Measurements from ENCODE around the gene USF2. TPM values are rescaled to one million over a fixed set of nuclear protein-coding genes. Genes with fewer than 3 reads are reported as not detected.

The USF2 gene
- total RNA-seq, 1 experiment from 2014 or later = 121 TPM

- no TSS peak for BruUV-seq (replicated peaks)
- Histone ChIP-seq H3K27ac (ENCODE audit: low read length) (no peak overlapping the region), H3K27me3 (ENCODE audit: control insufficient read depth, insufficient read depth, low read length) (peaks cover 2% of the 10 kb centered on the region; the same call in 1 of the 2 replicates), H3K36me3 (ENCODE audit: control insufficient read depth, insufficient read depth, low read length) (no peaks in the 10 kb centered on the region), H3K4me3 (ENCODE audit: low read depth in 2 of 2, low read length in 2 of 2) (no peak overlapping the region), H3K9me3 (ENCODE audit: control insufficient read depth, insufficient read depth, low read depth, low read length) (no peaks in the 10 kb centered on the region), H3K4me1 (ENCODE audit: control insufficient read depth, insufficient read depth, low read length) (no peaks in the 10 kb centered on the region)
- in situ Hi-C loops (cut with HindIII; ENCODE audit: low pct_unique_long_range_greater_than_20kb, low sequenced_read_pairs) = no loop called here
- ChIA-PET POLR2A (no interaction called here), CTCF (no interaction called here)
- ATAC-seq (no peak), DNase-seq (ENCODE audit: low read depth, low spot score) (no peak)
- intact Hi-C loops (cut with micrococcal nuclease; ENCODE audit: unreplicated experiment) = no loop called here
- TF ChIP-seq SIN3A (IDR thresholded peaks at IDR 0.05; ENCODE audit: borderline replicate concordance, insufficient read depth, low read depth, low read length) (no peak), REST (IDR thresholded peaks at IDR 0.05; ENCODE audit: insufficient read depth in 1 of 2, low read depth in 2 of 2, low read length in 1 of 2) (no peak), CTCF (IDR thresholded peaks at IDR 0.05) (no peak), POLR2AphosphoS5 (IDR thresholded peaks at IDR 0.05; ENCODE audit: low read depth, low read length) (no peak), TCF7L2 (IDR thresholded peaks at IDR 0.05; ENCODE audit: low read depth, low read length) (no peak)
Measured at GRCh38 chr19:35229601-35230000, 39.2 kb upstream of the USF2 start.

- CTCF ChIA-PET = interaction anchor here (0.7 kb wide), 1 partner anchor 206 kb away, joined by 4 read pairs; no protein-coding TSS in a partner anchor
- intact Hi-C loops (cut with micrococcal nuclease; ENCODE audit: unreplicated experiment) (no loop called here), in situ Hi-C loops (cut with HindIII; ENCODE audit: low pct_unique_long_range_greater_than_20kb, low sequenced_read_pairs) (no loop called here)
- DNase-seq (ENCODE audit: low read depth, low spot score) = no peak
- no peak overlapping the region for H3K4me3 ChIP-seq (ENCODE audit: low read depth in 2 of 2, low read length in 2 of 2)
- no TSS peak for BruUV-seq (replicated peaks)
- no peaks in the 10 kb centered on the region for H3K4me1 ChIP-seq (ENCODE audit: control insufficient read depth, insufficient read depth, low read length)
- TF ChIP-seq CTCF (IDR thresholded peaks at IDR 0.05) (no peak), REST (IDR thresholded peaks at IDR 0.05; ENCODE audit: insufficient read depth in 1 of 2, low read depth in 2 of 2, low read length in 1 of 2) (no peak), TCF7L2 (IDR thresholded peaks at IDR 0.05; ENCODE audit: low read depth, low read length) (no peak), SIN3A (IDR thresholded peaks at IDR 0.05; ENCODE audit: borderline replicate concordance, insufficient read depth, low read depth, low read length) (no peak), POLR2AphosphoS5 (IDR thresholded peaks at IDR 0.05; ENCODE audit: low read depth, low read length) (no peak)
- no peak overlapping the region for H3K27ac ChIP-seq (ENCODE audit: low read length)
- H3K9me3 ChIP-seq (ENCODE audit: control insufficient read depth, insufficient read depth, low read depth, low read length) = no peaks in the 10 kb centered on the region
- POLR2A ChIA-PET = no interaction called here
- H3K27me3 ChIP-seq (ENCODE audit: control insufficient read depth, insufficient read depth, low read length) = no peaks in the 10 kb centered on the region; the same call in 1 of the 2 replicates
- ATAC-seq = no peak
- no peaks in the 10 kb centered on the region for H3K36me3 ChIP-seq (ENCODE audit: control insufficient read depth, insufficient read depth, low read length)
Measured at GRCh38 chr19:35231956-35232645, 36.7 kb upstream of the USF2 start.

All from Panc1 (cell line).